GM23338 (cell line): ENCODE measurements around the gene MCC. TPM values are rescaled to one million over a fixed set of nuclear protein-coding genes. Genes with fewer than 3 reads are reported as not detected.

Experiments used
- CREB1 ChIP-seq: fragments of 250-450 bp; sonication (Bioruptor Pico); IDR thresholded peaks from 2 replicates; pipeline ENCODE4 v1.5.0; 2020; ENCODE audit warnings: low read depth, mild to moderate bottlenecking, moderate library complexity
- JUNB ChIP-seq: IDR thresholded peaks from one replicate; pipeline ENCODE4 v1.6.1; 2016; ENCODE audit warnings: antibody characterized with exemption; ENCODE audit not compliant: unreplicated experiment
- REST ChIP-seq: IDR thresholded peaks from one replicate; pipeline ENCODE4 v1.6.1; 2018; ENCODE audit warnings: antibody characterized with exemption; ENCODE audit not compliant: unreplicated experiment
- ZNF331 ChIP-seq: fragments of 250-450 bp; sonication (Bioruptor Pico); IDR thresholded peaks from 2 replicates; pipeline ENCODE4 v1.5.0; 2020; ENCODE audit warnings: low read depth, mild to moderate bottlenecking, moderate library complexity
- ZNF462 ChIP-seq: fragments of 250-450 bp; sonication (Bioruptor Pico); IDR thresholded peaks from 2 replicates; pipeline ENCODE4 v1.5.0; 2020; ENCODE audit warnings: mild to moderate bottlenecking, moderate library complexity
- polyA plus RNA-seq: library from polyadenylated mRNA; unstranded; fragments of >200 nt; fragmentation: Nextera tagmentation; extraction: Ambion mirVana; gene quantifications from 2 replicates; pipeline ENCODE4 v1.2.1, GENCODE V29; 2016
- total RNA-seq: library from RNA; depleted of rRNA; stranded (reverse); fragments of >200 nt; shearing (Covaris generic); gene quantifications from 2 replicates; pipeline ENCODE4 v1.2.3, GENCODE V29; 2014
- TF ChIP-seq, protein P1 (sequence below), 2 experiments: fragments of 200-600 bp in 1 of 2; sonication (generic) in 1 of 2; conservative IDR thresholded peaks; 2 replicates each; pipeline versions ENCODE4 v1.5.1 to v1.6.1; 2016 to 2017; ENCODE audit warnings: antibody characterized with exemption in 2 of 2, low read depth in 2 of 2, mild to moderate bottlenecking in 2 of 2, moderate library complexity in 1 of 2

MCC gene
- total and polyA plus RNA-seq, 2 experiments from 2014 or later = 3.8 to 10.1 TPM

DNA sequence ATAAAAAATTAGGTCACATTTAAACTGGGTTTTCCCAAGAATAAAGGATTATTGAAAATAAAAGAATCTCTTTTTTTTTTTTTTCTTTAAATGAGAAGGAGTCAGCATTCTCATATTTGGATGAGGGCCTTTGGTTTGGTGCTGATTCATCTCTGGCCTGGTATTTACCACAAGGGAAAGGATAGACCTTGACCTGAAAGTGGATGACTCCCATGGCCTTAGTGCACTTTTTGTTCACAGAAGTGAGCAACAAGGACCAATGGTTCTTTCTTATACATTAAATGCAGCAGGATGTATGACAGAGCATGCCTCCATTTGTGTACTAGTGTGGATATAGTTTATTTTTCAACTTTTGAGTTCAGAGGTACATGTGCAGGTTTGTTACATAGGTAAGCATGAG, 32.2 kb upstream of the MCC start (continued):
- TF ChIP-seq ZNF462 (no peak), ZNF331 (CRISPR knock-in tag) (no peak), REST (no peak), CREB1 (no peak), JUNB (no peak)
- TF ChIP-seq, protein P1, sequence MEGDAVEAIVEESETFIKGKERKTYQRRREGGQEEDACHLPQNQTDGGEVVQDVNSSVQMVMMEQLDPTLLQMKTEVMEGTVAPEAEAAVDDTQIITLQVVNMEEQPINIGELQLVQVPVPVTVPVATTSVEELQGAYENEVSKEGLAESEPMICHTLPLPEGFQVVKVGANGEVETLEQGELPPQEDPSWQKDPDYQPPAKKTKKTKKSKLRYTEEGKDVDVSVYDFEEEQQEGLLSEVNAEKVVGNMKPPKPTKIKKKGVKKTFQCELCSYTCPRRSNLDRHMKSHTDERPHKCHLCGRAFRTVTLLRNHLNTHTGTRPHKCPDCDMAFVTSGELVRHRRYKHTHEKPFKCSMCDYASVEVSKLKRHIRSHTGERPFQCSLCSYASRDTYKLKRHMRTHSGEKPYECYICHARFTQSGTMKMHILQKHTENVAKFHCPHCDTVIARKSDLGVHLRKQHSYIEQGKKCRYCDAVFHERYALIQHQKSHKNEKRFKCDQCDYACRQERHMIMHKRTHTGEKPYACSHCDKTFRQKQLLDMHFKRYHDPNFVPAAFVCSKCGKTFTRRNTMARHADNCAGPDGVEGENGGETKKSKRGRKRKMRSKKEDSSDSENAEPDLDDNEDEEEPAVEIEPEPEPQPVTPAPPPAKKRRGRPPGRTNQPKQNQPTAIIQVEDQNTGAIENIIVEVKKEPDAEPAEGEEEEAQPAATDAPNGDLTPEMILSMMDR (conservative IDR thresholded peaks at IDR 0.05; ENCODE audit: low read depth in 2 of 2) = no peak
